ENCODE measurements around the gene TPGS2.

TPGS2 gene

GRCh38 chr18:36776650-36777049, 52.2 kb downstream of the TPGS2 start:
- TF ChIP-seq CTCF (IDR thresholded peaks at IDR 0.05; ENCODE audit: low read depth, low read length): no peak
- no peak for DNase-seq (ENCODE audit: extremely low read depth, low read depth)

- no peak for TF ChIP-seq CTCF (IDR thresholded peaks at IDR 0.05; ENCODE audit: low read depth, low read length)
Observed at GRCh38 chr18:36775396-36775795, 53.4 kb downstream of the TPGS2 start.

GRCh38 chr18:36772241-36772723, 56.5 kb downstream of the TPGS2 start:
- TF ChIP-seq CTCF (IDR thresholded peaks at IDR 0.05; ENCODE audit: low read depth, low read length): no peak
- DNase-seq (ENCODE audit: extremely low read depth, low read depth): peak; percentile 23

More at GRCh38 chr18:36775396-36775795, 53.4 kb downstream of the TPGS2 start:
- DNase-seq (ENCODE audit: extremely low read depth, low read depth): no peak

GRCh38 chr18:36771245-36771644, 57.6 kb downstream of the TPGS2 start:
- DNase-seq (ENCODE audit: extremely low read depth, low read depth): no peak
- TF ChIP-seq CTCF (IDR thresholded peaks at IDR 0.05; ENCODE audit: low read depth, low read length): no peak

- TF ChIP-seq CTCF (IDR thresholded peaks at IDR 0.05; ENCODE audit: low read depth, low read length): no peak
Observed at GRCh38 chr18:36770315-36770946, 58.4 kb downstream of the TPGS2 start.

GRCh38 chr18:36769611-36770314, 59.0 kb downstream of the TPGS2 start:
- DNase-seq (ENCODE audit: extremely low read depth, low read depth): no peak

More at GRCh38 chr18:36770315-36770946, 58.4 kb downstream of the TPGS2 start:
- DNase-seq (ENCODE audit: extremely low read depth, low read depth): no peak

More at GRCh38 chr18:36769611-36770314, 59.0 kb downstream of the TPGS2 start:
- peak; percentile 18 for TF ChIP-seq CTCF (IDR thresholded peaks at IDR 0.05; ENCODE audit: low read depth, low read length)

All from AG09319 (cell line).